ENCODE measurements around the gene SULT4A1.
"Not testable (repeated sequence)": the region's sequence is repeated elsewhere in the genome, so short reads cannot be mapped to it uniquely, and the experiment has no call there.

SULT4A1 gene

GRCh38 chr22:43885786-43886185 lies 23.5 kb upstream of the SULT4A1 start:
- no peak for DNase-seq

- DNase-seq, result no peak
Observed at GRCh38 chr22:43885319-43885671, 23.0 kb upstream of the SULT4A1 start.

GRCh38 chr22:43884600-43885318 lies 22.4 kb upstream of the SULT4A1 start:
- DNase-seq, result peak; percentile 56

- no peak for DNase-seq
Observed at GRCh38 chr22:43883719-43884415, 21.6 kb upstream of the SULT4A1 start.

- peak; percentile 25 for DNase-seq
Observed at GRCh38 chr22:43883012-43883661, 20.8 kb upstream of the SULT4A1 start.

GRCh38 chr22:43882122-43882767 lies 19.9 kb upstream of the SULT4A1 start:
- no peak for DNase-seq

- no peak for DNase-seq
Observed at GRCh38 chr22:43881091-43882061, 19.1 kb upstream of the SULT4A1 start.

GRCh38 chr22:43880541-43880991 lies 18.3 kb upstream of the SULT4A1 start:
- no peak for DNase-seq

- no peak for DNase-seq
Observed at GRCh38 chr22:43879901-43880540, 17.7 kb upstream of the SULT4A1 start.

- no peak for DNase-seq
Observed at GRCh38 chr22:43878831-43879550, 16.7 kb upstream of the SULT4A1 start.

GRCh38 chr22:43878079-43878795 lies 15.9 kb upstream of the SULT4A1 start:
- no peak for DNase-seq

- DNase-seq, result no peak
Observed at GRCh38 chr22:43876866-43877509, 14.7 kb upstream of the SULT4A1 start.

GRCh38 chr22:43869799-43870198 lies 7.5 kb upstream of the SULT4A1 start:
- DNase-seq, result no peak

- not testable (repeated sequence) for DNase-seq
Observed at GRCh38 chr22:43869001-43869400, 6.7 kb upstream of the SULT4A1 start.

GRCh38 chr22:43867839-43868635 lies 5.7 kb upstream of the SULT4A1 start:
- DNase-seq, result peak; percentile 23

- no peak for DNase-seq
Observed at GRCh38 chr22:43862882-43863202, 529 bp upstream of the SULT4A1 start.

GRCh38 chr22:43861529-43861928 lies 784 bp downstream of the SULT4A1 start:
- no peak for DNase-seq

- DNase-seq, result no peak
Observed at GRCh38 chr22:43860831-43861230, 1.5 kb downstream of the SULT4A1 start.

- no peak for DNase-seq
Observed at GRCh38 chr22:43860126-43860525, 2.2 kb downstream of the SULT4A1 start.

All from stimulated activated CD4-positive, alpha-beta T cell treated with anti-CD3 and anti-CD28 coated beads, Interleukin-4, amount 100 ng/mL, for 1 hour (primary cell).